Ecto neural progenitor cell (in vitro differentiated cells): Measurements from ENCODE around the gene MID1.

Experiments
- DNase-seq: peaks from one replicate; pipeline ENCODE4 v3.0.0-alpha.2; 2018; ENCODE audit warnings: low spot score

Gene MID1

DNA sequence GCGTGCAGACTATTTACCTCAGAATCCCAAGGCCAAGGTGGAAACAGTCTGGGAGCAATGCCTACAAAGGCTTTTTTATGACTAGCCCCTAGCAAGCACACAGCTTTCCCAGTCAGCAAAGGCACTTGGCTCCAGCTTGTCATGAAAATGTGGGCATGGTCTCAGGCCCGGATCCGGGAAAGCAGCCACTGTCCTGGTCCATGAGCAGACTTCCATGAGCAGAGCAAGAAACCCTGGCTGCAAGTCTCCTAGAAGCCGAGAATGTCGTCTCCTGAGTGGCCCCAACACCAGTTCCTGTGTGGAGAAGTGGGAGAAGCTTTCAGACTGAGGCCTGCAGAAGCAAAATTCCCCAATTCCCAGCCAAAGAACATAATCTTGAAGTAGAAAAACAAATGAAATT lies 190.5 kb downstream of the MID1 start:
- no peak for DNase-seq

DNA sequence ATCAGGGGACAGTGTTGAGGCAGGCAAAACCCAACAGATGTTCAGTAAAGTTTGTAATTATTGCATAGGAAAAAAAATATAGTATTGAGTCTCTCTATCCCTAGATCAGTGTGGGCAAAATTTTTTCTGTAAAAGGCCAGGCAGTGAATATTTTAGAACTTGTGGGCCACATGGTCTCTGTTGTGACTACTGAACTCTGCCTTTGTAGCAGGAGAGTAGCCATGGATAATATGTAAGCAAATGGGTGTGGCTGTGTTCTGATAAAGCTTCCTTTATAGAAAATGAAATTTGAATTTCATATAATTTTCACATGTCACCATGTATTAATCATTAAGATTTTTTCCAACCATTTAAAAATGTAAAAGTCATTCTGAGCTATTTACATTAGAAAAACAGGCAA lies 193.1 kb downstream of the MID1 start:
- no peak for DNase-seq

DNA sequence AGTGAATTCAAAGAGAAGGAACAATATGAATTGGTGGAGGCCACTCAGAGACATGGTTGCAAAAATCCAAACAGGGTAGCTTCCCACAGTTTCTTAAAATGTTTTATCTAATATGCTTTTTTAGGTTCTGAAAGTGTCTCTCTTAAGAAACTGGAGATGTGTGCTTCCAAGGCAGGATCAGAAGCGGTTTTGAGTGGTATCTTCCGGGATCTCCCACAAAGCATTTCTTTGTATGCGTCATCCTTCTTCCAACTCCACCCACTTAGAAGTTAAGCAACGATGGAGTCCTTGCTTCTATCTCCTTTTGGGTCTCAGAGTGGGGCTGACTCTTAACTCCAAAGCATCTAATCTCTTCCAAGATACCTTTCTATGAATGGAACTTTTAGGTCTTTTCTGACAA lies 196.7 kb downstream of the MID1 start:
- DNase-seq, result no peak

DNA sequence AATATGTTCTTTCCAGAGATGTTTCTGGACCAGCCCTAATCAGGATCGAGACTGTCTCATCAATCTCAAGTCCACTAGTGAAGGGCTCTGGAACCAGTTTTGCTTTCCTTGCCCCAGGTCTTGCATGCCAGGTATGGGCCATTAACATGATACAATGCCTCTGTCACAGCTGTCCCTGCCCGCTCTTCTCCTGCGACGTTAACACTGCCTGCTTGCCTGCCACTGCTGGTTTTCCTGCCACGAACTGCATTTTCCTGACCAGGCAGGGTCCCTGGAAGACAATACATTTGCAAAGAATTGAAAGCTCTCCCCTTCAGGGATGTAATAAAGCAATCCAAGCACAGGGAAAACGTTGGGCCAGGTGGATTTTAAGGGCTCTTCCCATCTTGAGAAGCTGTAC lies 200.3 kb downstream of the MID1 start:
- no peak for DNase-seq

DNA sequence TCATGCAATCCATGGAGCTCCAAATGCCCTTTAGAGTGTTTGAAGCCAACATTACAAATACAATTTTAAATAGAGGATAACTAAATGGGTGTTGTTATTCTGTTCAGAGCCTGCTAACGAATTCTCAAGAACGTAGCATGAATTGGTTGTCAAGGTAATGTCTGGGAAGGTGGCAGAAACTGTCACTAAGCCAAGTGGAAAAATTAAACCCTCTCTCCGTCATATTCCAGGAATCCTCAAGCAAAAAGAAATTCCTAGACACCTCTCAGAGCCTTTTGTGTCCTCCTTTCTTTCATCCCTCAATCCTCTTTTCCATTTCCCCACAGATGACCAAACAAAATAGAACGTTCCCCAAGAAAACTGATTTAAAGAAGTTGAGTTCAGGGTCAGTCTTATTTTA lies 204.0 kb downstream of the MID1 start:
- no peak for DNase-seq

DNA sequence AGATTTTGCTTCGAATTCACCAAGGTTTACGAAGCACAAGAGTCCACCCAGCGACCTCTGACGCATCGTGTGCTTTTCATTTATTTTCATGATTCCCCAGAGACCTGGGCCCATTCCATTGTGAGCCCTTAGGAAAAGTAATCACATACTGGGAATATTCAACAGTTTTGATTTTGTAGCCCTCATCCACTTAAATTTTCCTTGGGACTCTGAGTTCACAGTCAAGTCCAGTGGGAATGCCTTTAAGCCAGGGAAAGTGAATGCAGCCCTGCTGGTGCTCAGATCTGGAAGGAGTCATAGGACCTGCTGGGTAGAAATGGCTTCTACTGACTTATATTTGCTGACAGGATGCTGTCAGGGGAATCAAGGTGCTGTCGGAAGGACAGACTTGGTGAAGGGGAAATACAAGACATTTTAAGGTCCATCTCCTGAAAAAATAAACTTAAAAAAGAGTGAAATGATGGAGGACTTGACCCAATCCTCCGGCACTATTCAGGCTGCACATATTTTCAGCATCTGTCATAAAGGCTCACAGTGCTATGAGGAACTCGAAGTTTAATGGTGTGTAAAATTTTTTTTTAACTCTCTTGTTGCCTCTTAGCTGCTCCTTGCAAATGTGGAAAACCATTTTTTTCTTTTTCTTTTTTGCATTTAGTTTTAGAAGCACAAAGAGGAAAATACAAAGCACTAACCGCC lies 204.9 kb downstream of the MID1 start:
- DNase-seq, result no peak

DNA sequence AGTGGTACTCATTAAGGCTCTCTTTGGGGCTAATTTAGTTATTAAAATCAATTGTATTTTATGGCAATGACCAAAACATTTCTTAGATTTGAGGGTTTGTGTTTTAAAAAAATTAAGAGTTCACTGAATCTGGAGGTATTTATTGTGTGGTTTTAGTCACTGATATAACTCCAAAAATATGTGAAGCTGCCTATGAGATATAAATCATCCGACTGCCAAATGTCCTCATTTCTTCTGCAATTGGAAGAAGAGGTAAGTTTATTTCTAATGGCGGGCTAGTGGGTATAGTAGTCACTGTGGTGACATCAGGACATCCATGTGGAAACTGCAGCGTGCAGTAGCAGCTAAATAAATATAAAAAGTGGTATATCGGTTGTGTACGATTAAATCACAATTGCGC lies 205.5 kb downstream of the MID1 start:
- DNase-seq, result no peak

DNA sequence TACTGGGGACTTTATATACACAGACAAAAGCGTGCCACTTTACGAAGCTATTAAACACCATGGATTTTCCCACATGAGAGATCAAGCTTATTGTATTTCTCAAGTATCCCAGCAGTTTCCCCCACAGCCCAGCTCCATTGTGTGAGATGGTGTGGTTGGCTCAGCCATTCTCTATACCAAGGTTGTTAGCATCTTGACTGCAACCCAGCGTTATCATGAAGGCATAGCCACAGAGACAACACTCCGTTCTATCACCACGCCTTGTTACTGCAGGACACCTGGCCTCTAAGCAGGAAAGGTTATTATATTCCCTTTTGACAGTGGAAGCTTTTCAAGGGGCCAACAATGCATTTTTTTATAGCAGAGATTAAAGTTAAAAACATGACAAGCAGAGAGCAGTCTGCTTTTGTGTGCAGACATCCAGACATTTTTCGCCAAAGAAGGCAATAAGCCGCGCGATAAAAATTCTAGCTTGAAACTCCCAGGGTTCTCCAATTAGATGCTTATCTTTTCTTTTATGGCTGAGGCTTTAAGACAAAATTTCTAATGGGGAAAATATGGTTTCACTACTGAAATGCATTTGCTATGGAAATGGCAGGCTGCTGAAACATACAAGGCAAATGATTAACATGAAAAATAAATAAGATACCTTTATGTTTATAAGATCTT lies 206.1 kb downstream of the MID1 start:
- no peak for DNase-seq

DNA sequence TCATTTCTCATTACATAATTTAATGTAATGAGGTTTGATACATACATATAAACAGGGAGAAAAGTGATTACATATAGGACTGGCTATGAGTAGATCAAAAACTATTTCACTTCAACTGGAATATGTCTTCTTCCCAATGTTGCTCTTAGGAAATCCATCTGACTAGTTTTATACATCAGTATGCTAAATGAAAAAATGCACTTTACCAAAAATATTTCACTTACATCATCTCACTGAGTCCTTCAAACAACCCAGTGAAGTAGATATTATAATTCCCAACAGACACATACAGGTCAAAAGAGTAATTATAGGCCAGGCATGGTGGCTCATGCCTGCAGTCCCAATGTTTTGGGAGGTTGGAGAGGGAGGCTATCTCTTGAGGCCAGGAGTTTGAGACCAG lies 215.9 kb downstream of the MID1 start:
- no peak for DNase-seq

DNA sequence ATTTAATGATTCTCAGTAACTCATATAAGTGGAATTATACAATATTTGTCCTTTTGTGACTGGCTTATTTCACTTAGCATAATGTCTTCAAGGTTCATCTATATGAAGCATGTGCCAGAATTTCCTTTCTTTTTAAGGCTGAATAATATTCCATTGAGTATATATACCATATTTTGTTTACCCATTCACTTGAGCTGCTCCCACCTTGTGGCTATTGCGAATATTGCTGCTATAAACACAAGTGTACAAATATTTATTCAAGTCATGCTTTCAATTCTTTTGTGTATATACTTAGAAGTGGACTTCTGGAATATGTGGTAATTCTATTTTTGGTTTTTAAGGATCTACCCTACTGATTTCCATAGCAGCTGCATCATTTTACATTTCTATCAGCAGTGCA lies 219.1 kb downstream of the MID1 start:
- no peak for DNase-seq

DNA sequence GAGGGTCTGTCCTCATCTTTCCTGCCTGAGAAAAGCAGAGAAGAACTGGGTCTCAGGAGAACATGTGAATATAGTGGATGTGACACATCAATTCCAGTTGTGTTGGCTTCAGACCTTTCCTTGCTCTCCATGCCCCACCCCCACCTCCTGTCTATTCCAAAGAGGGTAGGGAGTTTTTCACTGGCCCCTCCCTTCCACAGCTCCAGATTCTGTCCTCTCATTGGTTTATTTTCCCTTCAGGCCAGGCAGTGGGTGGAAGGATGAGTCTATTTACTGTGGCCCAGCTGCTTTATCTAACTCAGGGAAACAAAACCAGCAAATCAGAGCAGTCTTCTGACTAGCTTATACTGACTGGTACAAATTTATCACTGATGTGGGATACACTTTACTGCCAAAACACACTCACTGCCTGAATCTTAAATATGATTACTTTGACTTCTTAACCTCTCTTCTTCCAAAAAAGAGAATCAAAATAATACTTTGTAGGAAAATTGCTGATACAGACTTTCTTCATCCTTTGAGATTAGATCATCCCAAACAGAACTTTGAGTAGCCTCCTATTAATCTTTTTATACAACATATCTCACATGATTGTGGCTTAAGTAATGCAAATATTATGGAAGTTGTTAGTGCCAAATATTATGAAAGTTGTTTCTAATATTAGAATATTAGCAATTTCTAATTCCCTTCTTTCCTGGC lies 221.2 kb downstream of the MID1 start:
- DNase-seq, result no peak

DNA sequence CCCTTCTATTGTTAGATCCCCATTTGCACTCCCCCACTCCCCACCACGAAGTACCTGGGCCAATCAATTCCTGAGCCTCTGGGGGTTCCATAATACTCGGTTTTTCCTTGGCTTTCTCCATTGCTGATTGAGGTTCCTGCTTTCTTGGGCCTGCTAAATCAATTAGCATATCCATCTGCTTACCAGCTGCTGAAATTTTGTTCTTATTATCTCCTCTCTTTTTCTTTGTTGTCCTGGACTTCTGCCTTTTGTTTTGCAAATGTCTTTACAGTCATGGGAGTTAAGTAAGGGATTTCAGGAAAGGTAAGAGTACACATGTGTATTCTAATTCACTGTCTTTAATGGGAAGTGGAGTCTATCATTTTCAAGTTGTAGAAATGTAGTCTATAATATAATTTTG lies 222.2 kb downstream of the MID1 start:
- no peak for DNase-seq

DNA sequence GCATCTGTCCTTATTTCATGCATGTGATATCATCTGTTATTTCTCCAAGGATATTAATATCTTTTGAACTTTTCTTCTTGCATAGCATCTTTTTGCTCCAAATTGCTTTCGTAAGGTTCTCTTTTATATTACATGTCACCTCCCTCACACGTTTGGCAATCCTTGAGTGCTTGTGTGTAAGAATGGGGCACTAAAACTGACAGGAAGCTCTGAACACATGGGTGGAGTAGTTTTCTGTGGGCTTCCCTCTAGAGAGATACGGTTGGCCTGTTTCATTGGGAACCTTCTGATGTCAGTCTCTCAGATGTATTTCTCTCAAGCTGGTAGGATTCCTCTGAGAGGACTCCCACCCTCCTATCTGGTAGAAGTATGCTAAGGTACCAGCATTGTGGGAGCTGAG lies 223.0 kb downstream of the MID1 start:
- DNase-seq, result no peak

DNA sequence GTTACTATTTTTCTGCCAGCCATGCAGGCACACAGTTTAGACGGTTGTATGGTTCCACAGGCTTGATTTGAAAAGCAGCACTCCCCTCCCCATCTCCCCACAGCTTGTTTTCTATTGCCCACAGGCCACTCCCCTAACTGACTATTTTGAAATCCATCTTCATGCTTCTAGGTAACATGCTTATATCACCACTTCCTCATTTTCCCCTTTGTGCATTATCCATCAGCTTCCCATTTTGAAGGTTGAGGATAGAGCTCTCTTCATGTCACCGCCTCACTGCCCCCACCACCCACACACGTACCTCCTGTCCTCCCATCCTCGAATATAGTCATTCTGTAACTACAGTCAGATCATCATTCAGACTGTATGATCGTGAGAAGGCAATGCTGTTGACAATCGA lies 224.7 kb downstream of the MID1 start:
- DNase-seq, result no peak
